Gastroesophageal sphincter (tissue), 4 donors: Measurements from ENCODE around the gene PIGP. TPM values are rescaled to one million over a fixed set of nuclear protein-coding genes. Genes with fewer than 3 reads are reported as not detected.

Experiments used
- ATAC-seq: fragments of 150-250 bp; one replicate; pipeline ENCODE4 v1.9.1; 2016; ENCODE audit warnings: mild to moderate bottlenecking, moderate library complexity
- H3K27ac ChIP-seq, 4 donors: fragments of 200-600 bp; sonication (generic) in 3 of 4; 1 replicate in 3 of 4; 2 replicates in 1 of 4; pipeline ENCODE4 v1.5.1; 2016 to 2019
- H3K27me3 ChIP-seq: fragments of 200-600 bp; sonication (generic); one replicate; pipeline ENCODE4 v1.5.1; 2019
- H3K36me3 ChIP-seq, 2 donors: fragments of 200-600 bp; sonication (generic); one replicate each; pipeline ENCODE4 v1.5.1; 2019; ENCODE audit warnings: control low read depth in 1 of 2
- H3K4me1 ChIP-seq, 3 donors: fragments of 200-600 bp; sonication (generic); 1 replicate in 2 of 3; 2 replicates in 1 of 3; pipeline ENCODE4 v1.5.1; 2016 to 2019; ENCODE audit warnings: control low read depth in 2 of 3
- H3K4me3 ChIP-seq, 2 donors: fragments of 200-600 bp; sonication (generic); one replicate each; pipeline ENCODE4 v1.5.1; 2019; ENCODE audit warnings: mild to moderate bottlenecking in 1 of 2, moderate library complexity in 1 of 2
- H3K9me3 ChIP-seq, 3 donors: fragments of 200-600 bp; sonication (generic); one replicate each; pipeline ENCODE4 v1.5.1; 2017 to 2019; ENCODE audit warnings: control low read depth in 2 of 3
- EP300 ChIP-seq: sonication (generic); formaldehyde crosslinking; IDR thresholded peaks from one replicate; pipeline ENCODE4 v1.6.1; 2017; ENCODE audit warnings: antibody characterized with exemption, mild to moderate bottlenecking
- POLR2A ChIP-seq, 2 donors: fragments of 450-650 bp; IDR thresholded peaks; one replicate each; pipeline ENCODE4 v1.6.1; 2017; ENCODE audit warnings: antibody characterized with exemption in 2 of 2, mild to moderate bottlenecking in 2 of 2, moderate library complexity in 1 of 2
- POLR2AphosphoS5 ChIP-seq: sonication (generic); formaldehyde crosslinking; IDR thresholded peaks from one replicate; pipeline ENCODE4 v1.6.1; 2017; ENCODE audit warnings: antibody characterized with exemption
- WGBS, 2 donors: methylation state at CpG; one replicate each; pipeline ENCODE4 v1.1.5; 2018; ENCODE audit warnings: low coverage in 1 of 2; 5-methylcytosine and 5-hydroxymethylcytosine counted together
- total RNA-seq, 4 donors: library from RNA; depleted of rRNA; stranded (reverse); fragments of >200 nt; gene quantifications; one replicate each; pipeline ENCODE4 v1.1.0, GENCODE V29; 2016
- TF ChIP-seq, protein P1 (sequence below), 4 experiments: fragments of 200-600 bp in 2 of 4; fragments of 450-650 bp in 2 of 4; sonication (generic) in 1 of 4; IDR thresholded peaks; one replicate each; pipeline ENCODE4 v1.5.1; 2017 to 2019; ENCODE audit warnings: antibody characterized with exemption in 4 of 4, mild to moderate bottlenecking in 2 of 4, moderate library complexity in 2 of 4

The PIGP gene
- total RNA-seq, 4 donors from 2014 or later: 20.7 to 32.1 (median 24.0) TPM

GRCh38 chr21:37076087-37076850 is 3.4 kb upstream of the PIGP start:
- Histone ChIP-seq H3K4me1 (peaks cover 0 to 26% (median 10%) of the 10 kb centered on the region in 3 donors), H3K4me3 (no peak overlapping the region), H3K9me3 (peaks cover 0 to 6% (median 0%) of the 10 kb centered on the region in 3 donors), H3K27ac (no peak overlapping the region), H3K36me3 (no peaks in the 10 kb centered on the region), H3K27me3 (no peaks in the 10 kb centered on the region)
- WGBS, 2 donors: 100% methylated on average over 1 of the region's 4 CpGs
- no peak for TF ChIP-seq POLR2A (IDR thresholded peaks at IDR 0.05)
- TF ChIP-seq EP300: no peak
- TF ChIP-seq, protein P1, sequence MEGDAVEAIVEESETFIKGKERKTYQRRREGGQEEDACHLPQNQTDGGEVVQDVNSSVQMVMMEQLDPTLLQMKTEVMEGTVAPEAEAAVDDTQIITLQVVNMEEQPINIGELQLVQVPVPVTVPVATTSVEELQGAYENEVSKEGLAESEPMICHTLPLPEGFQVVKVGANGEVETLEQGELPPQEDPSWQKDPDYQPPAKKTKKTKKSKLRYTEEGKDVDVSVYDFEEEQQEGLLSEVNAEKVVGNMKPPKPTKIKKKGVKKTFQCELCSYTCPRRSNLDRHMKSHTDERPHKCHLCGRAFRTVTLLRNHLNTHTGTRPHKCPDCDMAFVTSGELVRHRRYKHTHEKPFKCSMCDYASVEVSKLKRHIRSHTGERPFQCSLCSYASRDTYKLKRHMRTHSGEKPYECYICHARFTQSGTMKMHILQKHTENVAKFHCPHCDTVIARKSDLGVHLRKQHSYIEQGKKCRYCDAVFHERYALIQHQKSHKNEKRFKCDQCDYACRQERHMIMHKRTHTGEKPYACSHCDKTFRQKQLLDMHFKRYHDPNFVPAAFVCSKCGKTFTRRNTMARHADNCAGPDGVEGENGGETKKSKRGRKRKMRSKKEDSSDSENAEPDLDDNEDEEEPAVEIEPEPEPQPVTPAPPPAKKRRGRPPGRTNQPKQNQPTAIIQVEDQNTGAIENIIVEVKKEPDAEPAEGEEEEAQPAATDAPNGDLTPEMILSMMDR (IDR thresholded peaks at IDR 0.05): no peak
- no peak for TF ChIP-seq POLR2AphosphoS5
- ATAC-seq: no peak

DNA sequence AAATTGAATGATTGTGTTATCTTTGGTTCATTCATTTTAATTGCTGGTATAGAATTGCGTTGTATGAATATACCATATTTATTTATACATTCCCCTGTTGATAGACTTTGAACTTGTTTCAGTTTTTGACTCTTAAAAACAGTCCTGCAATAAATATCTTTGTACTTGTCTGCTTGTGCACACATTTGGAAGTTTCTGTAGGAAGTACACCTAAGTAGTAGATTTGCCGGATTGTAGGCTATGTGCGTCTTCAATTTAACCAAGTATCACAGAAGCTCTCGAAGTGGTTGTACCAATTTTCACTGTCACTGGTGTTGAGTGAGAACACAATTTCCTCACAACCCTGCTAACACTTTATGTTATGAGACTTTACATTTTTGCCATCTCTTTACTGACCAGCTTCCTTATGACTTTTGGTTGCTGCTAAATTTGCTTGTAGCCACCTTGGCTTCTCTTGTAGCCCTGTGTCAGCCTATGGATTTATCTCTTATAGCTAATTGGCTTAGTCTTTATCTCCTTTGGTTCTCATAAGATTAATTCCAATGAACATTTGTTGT is 2.4 kb upstream of the PIGP start:
- H3K27ac ChIP-seq: no peak overlapping the region
- no peak for ATAC-seq
- H3K9me3 ChIP-seq: peaks cover 0 to 6% (median 0%) of the 10 kb centered on the region in 3 donors
- H3K4me1 ChIP-seq: peaks cover 0 to 36% (median 11%) of the 10 kb centered on the region in 3 donors
- TF ChIP-seq EP300 (no peak), POLR2AphosphoS5 (no peak), POLR2A (IDR thresholded peaks at IDR 0.05) (no peak)
- TF ChIP-seq, protein P1 (IDR thresholded peaks at IDR 0.05): no peak
- no peaks in the 10 kb centered on the region for H3K27me3 ChIP-seq
- no peaks in the 10 kb centered on the region for H3K36me3 ChIP-seq
- WGBS, 2 donors: 90 to 92% methylated on average over 4 of the region's 4 CpGs
- H3K4me3 ChIP-seq: no peak overlapping the region

GRCh38 chr21:37074546-37074945 is 1.7 kb upstream of the PIGP start:
- 30 to 39% methylated on average over 9 of the region's 9 CpGs for WGBS, 2 donors
- peaks cover 0 to 6% (median 0%) of the 10 kb centered on the region in 3 donors for H3K9me3 ChIP-seq
- peak overlapping the region; percentile 82 to 98 for H3K4me3 ChIP-seq
- H3K36me3 ChIP-seq: no peaks in the 10 kb centered on the region
- no peak for ATAC-seq
- TF ChIP-seq POLR2A (IDR thresholded peaks at IDR 0.05) (no peak), POLR2AphosphoS5 (no peak), EP300 (no peak)
- TF ChIP-seq, protein P1 (IDR thresholded peaks at IDR 0.05): no peak
- peaks cover 0 to 37% (median 11%) of the 10 kb centered on the region in 3 donors for H3K4me1 ChIP-seq
- no peaks in the 10 kb centered on the region for H3K27me3 ChIP-seq
- peak overlapping the region; percentile 74 to 99 (median 99) for H3K27ac ChIP-seq

GRCh38 chr21:37074197-37074510 is 1.3 kb upstream of the PIGP start:
- no peak for ATAC-seq
- WGBS, 2 donors: 2 to 27% methylated on average over 4 to 7 of the region's 13 CpGs
- H3K27ac ChIP-seq: peak overlapping the region; percentile 74 to 99 (median 99)

More at GRCh38 chr21:37074197-37074510, 1.3 kb upstream of the PIGP start:
- Histone ChIP-seq H3K4me1 (peaks cover 0 to 37% (median 11%) of the 10 kb centered on the region in 3 donors), H3K36me3 (peaks cover 0 to under 1% of the 10 kb centered on the region in 2 donors), H3K9me3 (peaks cover 0 to 5% (median 0%) of the 10 kb centered on the region in 3 donors), H3K4me3 (peak overlapping the region; percentile 82 to 98), H3K27me3 (no peaks in the 10 kb centered on the region)
- TF ChIP-seq POLR2A (IDR thresholded peaks at IDR 0.05) (no peak), POLR2AphosphoS5 (no peak), EP300 (no peak)
- TF ChIP-seq, protein P1 (IDR thresholded peaks at IDR 0.05): no peak
